ENCODE results near the gene SH3PXD2A. TPM values are rescaled to one million over a fixed set of nuclear protein-coding genes. Genes with fewer than 3 reads are reported as not detected.
"Not testable (repeated sequence)": the region's sequence is repeated elsewhere in the genome, so short reads cannot be mapped to it uniquely, and the experiment has no call there.

Gene SH3PXD2A
- total RNA-seq, 1 experiment from 2014 or later, result 0.48 TPM

DNA sequence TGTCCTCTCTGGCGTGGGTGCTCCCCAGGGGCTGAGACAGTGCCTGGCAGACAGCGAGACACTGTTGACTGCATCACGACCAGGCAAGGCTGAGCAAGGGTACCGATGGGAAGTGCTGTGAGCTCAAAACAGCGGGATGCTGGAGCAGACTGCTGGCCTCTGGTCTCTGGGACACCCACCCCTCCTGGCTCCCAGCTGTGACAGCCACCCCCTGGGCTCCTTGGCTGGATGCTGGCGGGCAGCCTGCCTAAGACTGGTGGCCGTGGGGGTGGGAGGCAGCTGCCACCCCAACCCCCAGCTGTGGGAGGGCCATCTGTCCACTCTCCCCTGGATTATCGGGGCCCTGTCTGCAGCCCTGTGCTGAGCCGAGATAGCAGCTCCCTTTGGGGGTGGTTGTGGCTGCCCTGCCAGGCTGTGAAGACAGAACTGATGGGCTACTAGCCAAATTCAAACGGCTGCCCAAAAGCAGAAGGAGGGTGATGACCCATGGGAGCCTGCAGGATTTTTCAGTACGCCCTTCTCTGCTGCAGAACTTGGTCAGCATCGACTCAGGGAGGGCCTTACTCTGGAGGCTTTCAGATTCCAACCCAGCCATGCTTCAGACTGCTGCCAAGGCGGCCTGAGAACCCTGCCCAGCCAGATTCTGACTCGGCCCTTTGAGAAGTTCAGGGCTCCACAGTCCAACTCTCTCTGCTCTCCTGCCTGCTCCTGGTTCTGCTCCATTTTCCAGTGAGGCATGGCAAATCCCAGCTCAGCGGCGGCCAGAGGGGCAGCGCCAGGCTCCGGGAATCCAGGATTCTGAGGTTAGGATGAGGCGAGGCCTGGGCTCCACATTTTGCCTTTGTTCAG is 236.6 kb downstream of the SH3PXD2A start:
- in situ Hi-C loops (cut with HindIII; ENCODE audit: low pct_unique_long_range_greater_than_20kb, low sequenced_read_pairs), result no loop called here
- DNase-seq (ENCODE audit: low read depth, low spot score), result no peak

DNA sequence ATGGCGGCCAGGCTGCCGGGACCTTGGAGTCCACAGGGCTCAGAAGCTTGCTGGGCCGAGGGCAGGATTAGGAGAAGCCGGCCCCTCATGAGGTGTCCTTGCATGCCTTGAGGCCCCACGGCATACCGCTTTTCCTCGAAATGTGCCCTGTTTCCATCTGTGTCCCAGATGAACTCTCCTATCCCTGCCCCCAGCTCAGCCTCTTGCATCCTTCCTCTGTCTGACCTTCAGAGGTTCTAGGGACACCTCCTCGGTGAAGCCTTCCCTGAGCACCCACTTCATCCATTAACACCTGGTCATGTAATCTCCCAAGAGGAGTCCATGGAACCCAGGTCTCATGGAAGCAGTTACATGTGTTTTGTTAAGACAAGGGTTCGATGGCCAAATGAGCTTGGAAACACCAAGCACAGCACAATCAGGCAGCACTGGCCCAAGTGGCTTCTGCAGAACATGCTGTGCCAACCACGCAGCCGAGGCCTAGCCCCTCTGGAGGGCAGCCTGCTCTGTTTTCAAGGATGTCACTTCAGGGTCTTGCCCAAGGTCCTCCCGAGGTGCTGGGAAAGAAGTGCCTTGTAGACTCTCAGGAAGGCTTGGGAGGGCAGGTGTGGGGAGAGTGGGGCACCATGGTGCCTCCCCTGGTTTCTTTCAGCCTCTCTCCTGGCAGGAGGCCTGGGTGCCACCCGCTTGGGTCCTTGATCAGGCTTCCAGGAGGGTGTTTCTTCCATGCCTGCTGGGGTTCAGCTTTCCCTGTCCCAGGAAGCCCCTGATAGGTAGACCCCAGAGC is 237.6 kb downstream of the SH3PXD2A start:
- DNase-seq (ENCODE audit: low read depth, low spot score), result no peak
- in situ Hi-C loops (cut with HindIII; ENCODE audit: low pct_unique_long_range_greater_than_20kb, low sequenced_read_pairs), result no loop called here

DNA sequence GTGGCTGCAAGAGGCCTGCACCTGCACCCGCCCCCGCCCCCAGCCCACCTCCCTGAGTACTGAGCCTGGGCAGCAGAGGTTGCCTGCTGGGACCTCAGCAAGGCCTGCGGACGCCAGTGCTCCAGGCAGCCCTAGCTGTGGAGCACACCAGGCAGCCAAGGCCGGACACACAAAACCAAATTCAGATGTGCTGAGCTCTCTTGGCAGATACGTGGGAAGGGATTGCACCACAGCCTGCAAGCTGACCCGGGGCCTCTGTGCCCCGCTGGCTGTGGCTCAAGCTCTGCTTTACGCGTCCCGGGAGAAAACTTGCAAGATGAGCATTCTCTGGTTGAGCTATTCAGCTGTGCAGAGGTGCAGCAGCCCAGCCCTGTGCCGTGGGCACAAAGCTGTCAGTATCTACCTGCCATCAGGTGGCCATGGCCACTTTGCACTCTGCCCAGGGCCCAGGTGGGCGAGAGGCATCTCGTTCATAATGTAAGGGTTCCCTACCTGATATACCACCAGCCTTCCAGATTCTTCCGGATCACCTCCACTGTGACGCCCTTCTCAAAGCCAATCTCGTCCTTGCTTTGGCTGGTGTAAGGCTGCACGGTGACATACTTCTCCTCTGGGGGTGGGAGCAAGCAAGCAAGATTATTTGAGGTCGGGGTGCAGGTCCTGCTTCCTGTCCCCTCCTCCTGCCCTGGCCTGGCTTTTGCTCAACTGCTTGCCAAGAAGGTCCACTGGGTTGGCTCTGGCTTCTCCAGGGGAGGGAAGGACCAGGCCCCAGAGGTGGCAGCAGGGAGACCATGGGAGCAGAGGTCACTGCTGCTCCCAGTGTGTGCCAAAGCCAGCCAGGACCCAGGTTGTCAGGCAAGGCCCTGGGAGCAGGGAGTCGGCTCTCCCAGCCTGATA is 238.4 kb downstream of the SH3PXD2A start:
- in situ Hi-C loops (cut with HindIII; ENCODE audit: low pct_unique_long_range_greater_than_20kb, low sequenced_read_pairs), result no loop called here
- DNase-seq (ENCODE audit: low read depth, low spot score), result no peak

DNA sequence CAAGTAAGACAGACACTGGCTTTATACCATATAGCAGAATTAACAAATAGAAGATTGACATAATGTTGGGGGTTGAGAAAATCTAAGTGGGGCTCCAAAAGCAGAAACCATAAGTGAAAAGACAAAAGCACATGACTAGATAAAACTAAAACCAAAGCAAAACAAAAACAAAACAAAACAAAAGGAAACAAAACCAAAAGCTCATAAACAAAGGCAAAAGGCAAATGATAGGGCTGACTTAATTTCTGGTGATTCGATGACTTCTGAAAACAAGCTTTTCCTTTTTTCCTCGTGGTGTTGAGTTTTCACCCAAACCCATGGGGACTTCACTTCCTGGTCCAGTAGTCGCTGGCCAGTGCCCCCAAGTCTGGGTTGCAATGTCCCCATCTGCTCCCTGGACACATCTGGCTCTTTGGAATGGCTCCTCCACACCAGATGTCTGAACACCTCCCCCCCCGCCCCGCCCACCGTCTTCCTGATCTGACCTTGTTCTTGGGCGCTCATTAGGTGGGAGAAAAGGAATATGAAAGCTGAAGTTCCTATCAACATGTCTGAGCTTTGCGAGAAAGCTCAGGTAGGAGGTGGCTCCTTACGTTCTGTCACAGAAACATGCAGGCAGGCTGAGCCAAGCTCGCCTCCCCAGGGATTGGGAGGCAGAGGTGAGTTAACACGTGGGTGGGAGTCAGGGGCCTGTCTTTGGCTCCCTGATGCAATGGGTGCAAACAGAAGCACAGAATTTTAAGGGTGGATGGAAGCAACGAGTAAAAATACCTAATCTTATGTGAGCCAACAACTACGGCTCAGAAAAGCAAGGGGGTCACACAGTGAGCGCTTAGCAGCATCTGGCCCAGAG is 240.8 kb downstream of the SH3PXD2A start:
- no peak for DNase-seq (ENCODE audit: low read depth, low spot score)
- in situ Hi-C loops (cut with HindIII; ENCODE audit: low pct_unique_long_range_greater_than_20kb, low sequenced_read_pairs), result no loop called here

DNA sequence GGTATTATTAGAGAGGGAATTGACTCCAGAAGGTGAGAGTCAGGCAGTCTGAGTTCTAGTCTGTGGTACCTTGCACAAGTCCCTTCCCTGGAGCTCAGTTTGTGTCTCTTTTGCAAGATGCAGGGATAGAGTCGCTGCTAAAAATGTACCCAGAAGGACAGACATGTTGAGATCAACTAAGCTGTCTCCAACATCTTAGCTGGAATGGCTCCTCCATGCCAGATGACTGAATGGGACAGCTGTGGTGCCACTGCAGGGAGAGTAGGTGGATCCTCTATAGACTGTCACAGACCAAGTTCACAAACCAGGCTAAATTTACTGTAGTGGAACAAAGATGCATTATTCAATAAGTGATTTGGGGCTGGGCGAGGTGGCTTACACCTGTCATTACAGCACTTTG is 241.8 kb downstream of the SH3PXD2A start:
- in situ Hi-C loops (cut with HindIII; ENCODE audit: low pct_unique_long_range_greater_than_20kb, low sequenced_read_pairs), result no loop called here

DNA sequence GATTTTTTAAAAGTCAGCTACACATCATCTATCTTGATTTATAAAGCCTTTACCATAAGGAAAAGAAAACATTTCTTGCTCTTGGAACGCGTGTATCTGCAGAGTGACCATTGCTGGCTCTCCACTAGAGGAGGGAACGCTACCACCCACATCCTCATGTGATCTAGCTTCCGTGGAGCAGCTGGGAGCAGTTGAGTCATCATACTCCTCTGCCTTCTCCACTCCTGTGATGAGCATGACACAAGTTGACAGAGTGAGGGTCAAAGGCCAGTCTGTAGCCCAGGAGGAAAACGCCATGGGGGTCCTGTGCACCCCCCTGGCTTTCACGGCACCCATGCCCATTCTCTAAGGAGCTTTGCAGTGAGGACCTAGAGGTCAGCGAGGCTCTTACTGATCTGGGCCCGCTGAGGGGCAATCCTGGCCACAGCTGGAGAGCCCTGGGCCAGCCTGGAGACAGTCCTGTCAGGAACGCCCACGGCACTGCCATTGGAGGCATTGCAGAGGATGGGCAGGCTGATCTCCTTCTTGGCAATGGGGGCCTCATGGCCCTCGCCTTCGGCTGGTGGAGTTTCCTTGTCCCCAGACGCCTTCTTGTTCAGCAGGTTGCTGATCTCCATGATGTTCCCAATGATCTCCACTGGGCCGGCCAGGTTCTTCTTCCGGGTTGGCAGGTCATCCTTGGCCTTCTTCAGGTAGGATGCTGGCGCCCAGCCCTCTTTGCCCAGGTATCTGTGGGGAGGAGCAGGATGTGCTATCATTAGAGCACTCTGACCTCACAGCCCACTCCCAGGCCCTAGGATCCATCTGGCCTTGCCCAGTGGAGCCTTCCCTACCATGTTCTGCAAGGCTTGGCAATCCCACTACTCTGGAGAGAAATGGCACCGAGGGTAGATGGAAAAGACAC is 242.7 kb downstream of the SH3PXD2A start:
- in situ Hi-C loops (cut with HindIII; ENCODE audit: low pct_unique_long_range_greater_than_20kb, low sequenced_read_pairs), result no loop called here
- DNase-seq (ENCODE audit: low read depth, low spot score), result peak; percentile 18

More for the DNA sequence above, 241.8 kb downstream of the SH3PXD2A start:
- no peak for DNase-seq (ENCODE audit: low read depth, low spot score)

DNA sequence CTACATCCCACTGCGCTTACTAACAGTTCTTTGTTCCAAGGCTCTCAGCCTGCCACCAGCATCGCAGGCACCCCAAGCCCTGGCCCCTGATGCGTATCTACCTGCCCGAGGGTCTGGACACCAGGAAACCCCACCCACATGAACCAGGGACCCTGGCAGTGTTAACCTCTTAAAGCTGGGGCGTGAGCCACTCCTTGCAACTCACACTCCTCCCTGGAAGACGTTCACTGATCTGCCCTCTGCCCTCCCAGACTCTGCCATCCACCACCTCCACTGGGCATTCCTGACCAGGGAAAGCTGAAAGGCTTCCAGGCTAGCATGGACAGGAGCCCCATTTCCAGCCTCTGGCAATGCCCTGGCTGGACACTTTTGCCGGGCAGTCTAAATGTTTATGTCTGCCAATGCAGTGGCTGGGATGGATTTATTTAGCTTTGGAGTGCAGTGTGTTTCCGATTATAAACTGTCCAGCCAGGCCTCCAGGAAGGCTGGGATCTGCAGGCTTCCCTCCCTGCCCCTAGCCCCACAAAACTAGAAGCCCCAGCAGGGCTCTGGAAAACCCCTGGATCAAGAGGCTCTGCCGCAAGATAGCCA is 244.4 kb downstream of the SH3PXD2A start:
- in situ Hi-C loops (cut with HindIII; ENCODE audit: low pct_unique_long_range_greater_than_20kb, low sequenced_read_pairs), result no loop called here
- no peak for DNase-seq (ENCODE audit: low read depth, low spot score)

DNA sequence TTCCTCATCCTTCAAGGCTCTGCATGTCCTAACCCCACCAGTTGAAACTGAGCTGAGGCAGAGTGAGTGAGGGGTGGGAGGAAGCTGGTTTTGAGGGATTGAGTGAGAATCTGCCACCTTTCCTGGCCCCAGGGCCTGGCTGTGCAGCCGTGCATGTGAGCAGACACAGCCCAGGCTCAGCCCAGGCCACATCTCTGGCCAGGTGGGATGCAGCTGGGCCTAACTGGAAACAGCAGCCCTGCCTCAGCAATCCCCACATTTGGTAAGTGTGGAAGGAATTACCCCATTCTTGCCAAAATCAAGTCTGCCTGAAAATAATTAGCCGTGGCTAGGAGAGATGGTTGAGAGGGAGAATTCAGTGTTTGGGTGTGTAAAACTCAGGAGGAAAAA is 245.3 kb downstream of the SH3PXD2A start:
- no peak for DNase-seq (ENCODE audit: low read depth, low spot score)
- in situ Hi-C loops (cut with HindIII; ENCODE audit: low pct_unique_long_range_greater_than_20kb, low sequenced_read_pairs), result no loop called here

DNA sequence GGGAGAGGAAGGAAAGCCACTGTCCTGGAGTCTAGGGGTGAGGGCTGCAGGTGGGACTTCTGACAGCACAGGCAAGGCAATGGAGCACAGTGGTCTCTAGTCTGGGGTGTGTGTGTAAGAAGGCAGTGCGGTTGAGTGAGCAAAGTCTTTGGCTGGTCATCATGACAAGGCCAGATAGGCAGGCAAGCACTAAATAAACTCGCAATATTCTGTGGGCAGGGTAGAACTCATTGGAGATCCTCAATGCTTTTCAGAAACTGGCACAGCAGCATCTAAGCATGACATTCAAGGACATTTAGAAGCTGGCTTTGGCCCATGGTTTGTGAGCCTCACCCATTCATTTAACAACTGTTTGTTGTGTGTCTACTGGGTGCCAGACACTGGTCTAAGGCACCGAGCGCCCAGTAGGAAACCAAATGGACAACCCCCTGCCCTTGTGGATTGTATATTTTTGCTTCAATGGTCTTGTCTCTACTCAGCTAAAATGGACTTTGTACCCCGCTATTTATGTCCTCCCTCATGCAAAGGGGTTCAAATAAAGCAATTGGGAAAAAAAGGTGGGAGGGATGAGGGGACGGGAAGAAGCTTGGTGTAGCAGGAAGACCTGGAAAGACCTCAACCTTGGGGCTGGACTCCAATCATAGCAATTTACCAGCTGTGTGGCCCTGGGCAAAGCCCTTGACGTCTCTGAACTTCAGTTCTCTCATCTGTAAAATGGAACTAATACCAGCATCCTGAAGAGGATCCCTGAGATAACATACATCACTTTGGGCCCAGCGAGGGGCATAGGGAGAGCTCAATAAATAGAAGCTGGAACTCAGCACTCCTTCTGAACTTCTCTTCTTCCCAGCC is 245.9 kb downstream of the SH3PXD2A start:
- no peak for DNase-seq (ENCODE audit: low read depth, low spot score)
- in situ Hi-C loops (cut with HindIII; ENCODE audit: low pct_unique_long_range_greater_than_20kb, low sequenced_read_pairs), result no loop called here

DNA sequence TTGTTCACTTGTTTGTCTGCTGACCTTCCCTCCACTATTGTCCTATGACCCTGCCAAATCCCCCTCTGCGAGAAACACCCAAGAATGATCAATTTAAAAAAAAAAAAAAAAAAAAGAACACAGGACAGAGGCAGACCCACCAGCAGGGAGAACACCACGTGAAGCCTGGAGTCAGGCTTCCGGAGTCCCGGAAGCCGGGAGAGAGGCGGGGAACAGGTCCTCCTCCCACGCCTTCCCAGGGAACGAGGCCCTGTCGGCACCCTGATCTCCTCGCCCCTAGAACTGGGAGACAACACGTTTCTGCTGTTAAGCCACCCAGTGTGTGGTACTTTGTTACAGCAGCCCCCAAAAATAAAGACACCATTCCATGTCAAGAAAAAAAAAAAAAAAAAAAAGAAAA is 247.3 kb downstream of the SH3PXD2A start:
- peak; percentile 4 for DNase-seq (ENCODE audit: low read depth, low spot score)
- in situ Hi-C loops (cut with HindIII; ENCODE audit: low pct_unique_long_range_greater_than_20kb, low sequenced_read_pairs), result not testable (repeated sequence)

DNA sequence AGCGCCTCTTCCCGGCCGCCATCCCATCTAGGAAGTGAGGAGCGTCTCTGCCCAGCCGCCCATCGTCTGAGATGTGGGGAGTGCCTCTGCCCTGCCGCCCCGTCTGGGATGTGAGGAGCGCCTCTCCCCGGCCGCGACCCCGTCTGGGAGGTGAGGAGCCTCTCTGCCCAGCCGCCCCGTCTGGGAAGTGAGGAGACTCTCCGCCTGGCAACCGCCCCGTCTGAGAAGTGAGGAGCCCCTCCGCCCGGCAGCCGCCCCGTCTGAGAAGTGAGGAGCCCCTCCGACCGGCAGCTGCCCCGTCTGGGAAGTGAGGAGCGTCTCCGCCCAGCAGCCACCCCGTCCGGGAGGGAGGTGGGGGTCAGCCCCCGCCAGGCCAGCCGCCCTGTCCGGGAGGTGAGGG is 248.3 kb downstream of the SH3PXD2A start:
- in situ Hi-C loops (cut with HindIII; ENCODE audit: low pct_unique_long_range_greater_than_20kb, low sequenced_read_pairs); DNase-seq (ENCODE audit: low read depth, low spot score): not testable (repeated sequence)

DNA sequence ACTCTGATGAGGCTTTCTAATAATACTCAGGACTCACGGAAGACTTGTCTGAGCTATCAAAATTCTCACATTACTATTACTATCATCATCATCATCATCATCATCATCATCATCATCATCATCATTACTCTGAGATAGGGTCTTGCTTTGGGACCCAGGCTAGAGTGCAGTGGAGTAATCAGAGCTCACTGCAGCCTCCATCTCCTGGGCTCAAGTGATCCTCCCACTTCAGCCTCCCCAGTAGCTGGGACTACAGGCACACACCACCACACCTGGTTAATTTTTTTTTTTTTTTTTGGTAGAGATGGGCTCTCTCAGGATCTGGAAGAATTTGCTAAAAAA is 249.3 kb downstream of the SH3PXD2A start:
- DNase-seq (ENCODE audit: low read depth, low spot score); in situ Hi-C loops (cut with HindIII; ENCODE audit: low pct_unique_long_range_greater_than_20kb, low sequenced_read_pairs): not testable (repeated sequence)

DNA sequence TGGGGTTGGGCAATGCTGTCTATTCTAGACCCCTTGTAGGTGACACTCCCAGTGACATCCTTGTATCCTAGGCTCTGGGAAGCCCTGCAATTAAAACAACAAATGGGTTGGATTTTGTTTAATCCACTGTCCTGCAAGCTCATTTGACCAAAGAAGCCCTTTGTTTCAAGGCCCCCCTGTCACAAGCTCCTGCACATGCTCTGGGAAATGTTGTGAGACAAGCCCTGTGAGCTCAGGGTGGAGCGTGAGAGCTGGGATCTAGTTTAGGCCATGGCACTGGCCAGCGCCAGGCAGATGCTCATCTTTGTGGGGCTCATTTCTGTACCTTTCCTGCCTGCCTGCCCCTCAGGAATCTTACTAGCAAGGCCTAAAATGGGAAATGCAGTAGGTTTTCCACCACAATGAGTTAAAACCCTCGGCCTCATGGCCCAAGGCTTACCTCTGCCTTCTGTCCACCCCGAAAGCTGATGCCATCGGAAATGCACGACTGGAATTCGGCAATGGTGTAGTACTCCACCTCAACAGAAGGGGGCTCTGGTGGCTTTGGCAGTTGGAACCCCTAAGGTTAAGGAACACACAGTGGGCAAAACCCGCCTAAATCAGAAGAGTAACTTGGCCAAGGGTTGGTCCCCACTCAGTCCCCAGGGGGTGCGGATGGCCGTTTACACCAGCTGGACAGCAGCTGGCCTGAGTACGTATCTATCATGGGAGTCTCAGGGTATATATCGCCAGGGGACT is 249.8 kb downstream of the SH3PXD2A start:
- peak; percentile 59 for DNase-seq (ENCODE audit: low read depth, low spot score)
- in situ Hi-C loops (cut with HindIII; ENCODE audit: low pct_unique_long_range_greater_than_20kb, low sequenced_read_pairs), result no loop called here

DNA sequence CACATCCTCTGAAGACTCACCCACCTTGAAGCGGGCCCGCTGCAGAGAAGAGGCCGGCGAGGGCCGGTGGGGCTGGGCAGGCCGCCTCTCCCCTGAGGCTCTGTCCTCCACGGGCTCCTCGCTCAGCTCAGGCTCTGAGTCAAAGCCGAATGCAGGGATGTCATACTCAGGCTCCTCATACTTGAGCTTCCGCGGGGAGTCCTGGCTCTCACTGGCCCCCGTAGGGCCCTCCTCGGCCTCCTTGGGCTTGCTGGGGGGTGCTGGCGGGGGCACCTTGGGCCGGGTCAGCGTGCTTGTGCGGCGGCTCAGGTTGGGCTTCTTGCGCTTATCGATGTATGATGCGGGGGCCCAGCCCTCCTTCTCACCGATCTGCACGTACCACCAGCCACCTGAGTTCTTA is 252.0 kb downstream of the SH3PXD2A start:
- DNase-seq (ENCODE audit: low read depth, low spot score), result no peak
- in situ Hi-C loops (cut with HindIII; ENCODE audit: low pct_unique_long_range_greater_than_20kb, low sequenced_read_pairs), result no loop called here

DNA sequence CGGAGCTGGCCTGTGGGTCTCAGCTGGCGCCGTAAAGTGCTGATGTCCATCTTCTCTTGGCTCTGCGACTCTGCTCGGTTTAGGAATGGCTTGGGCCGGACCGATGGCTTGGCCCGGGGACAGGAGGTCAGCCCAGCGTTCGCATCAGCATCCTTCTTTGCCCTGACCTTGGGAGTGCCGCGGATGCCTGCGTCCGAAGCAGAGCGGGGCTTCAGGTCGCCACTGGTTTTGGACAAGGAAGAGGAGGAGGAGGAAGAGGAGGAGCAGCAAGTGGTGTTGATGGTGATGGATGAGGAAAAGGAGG is 252.6 kb downstream of the SH3PXD2A start:
- no peak for DNase-seq (ENCODE audit: low read depth, low spot score)
- in situ Hi-C loops (cut with HindIII; ENCODE audit: low pct_unique_long_range_greater_than_20kb, low sequenced_read_pairs), result no loop called here
